GM19467 (cell line): Measurements from ENCODE around the gene SHTN1.

ENCODE experiments used
- ATAC-seq: cut with Tn5 transposase; IDR thresholded peaks from one replicate; pipeline ENCODE4 v1.9.1; 2021; ENCODE audit warnings: mild to moderate bottlenecking, moderate library complexity; ENCODE audit not compliant: unreplicated experiment

SHTN1 gene

DNA sequence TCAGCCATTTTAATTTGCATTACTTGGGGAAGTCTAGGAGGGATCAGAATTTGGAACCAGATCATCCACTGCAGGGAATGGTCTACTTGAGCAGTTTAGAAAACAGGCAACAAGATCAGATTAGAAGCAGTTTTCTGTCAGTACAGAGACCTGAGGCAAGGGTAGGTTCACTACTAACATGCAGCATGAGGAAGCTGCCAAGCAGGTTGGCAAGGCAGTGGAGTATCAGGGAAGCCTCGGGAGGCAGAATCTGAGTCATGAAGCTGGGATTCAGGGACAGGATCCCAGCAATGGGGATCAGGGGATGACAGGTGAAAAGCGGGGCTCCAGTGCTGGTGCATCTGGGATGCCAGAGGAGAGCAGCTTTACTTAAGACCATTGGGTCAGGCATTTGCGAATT is 127.6 kb downstream of the SHTN1 start:
- ATAC-seq = no peak

DNA sequence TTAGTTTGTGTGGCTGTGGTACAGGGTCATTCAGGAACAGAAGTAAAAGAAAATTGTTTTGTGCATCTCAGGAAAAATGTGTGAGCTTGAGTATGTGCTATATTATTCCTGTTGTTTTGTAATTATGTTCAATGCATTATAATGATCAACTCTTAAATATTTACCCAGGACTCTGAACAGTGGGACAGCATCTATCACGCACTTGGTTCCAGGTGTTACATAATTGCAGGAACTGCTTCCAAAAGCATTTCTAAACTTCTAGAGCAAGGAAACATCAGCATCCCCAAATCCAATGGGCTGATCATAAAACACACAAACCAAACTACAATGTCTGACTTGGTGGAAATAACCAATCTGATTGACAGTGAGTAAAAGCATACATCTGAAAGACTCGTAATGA is 129.1 kb downstream of the SHTN1 start:
- no peak for ATAC-seq

- no peak for ATAC-seq
Measured at GRCh38 chr10:116873134-116873533, 131.9 kb downstream of the SHTN1 start.

DNA sequence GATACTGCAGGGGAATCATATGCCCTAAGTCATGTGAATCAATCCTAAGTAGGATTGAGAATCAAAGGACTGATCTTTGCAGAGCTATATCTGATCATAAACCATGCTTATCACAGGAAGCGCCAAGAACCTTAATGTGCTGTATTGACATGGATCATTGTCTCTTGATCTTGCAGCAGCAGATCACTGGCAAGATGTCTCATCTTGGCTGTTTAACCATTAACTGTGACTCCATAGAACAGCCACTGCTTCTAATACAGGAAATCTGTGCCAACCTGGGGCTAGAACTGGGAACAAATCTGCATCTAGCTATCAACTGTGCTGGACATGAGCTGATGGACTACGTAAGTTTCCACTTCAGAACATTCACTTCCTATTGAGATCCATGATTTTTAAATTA is 134.0 kb downstream of the SHTN1 start:
- ATAC-seq = no peak

- ATAC-seq = no peak
Measured at GRCh38 chr10:116868722-116869121, 136.3 kb downstream of the SHTN1 start.

- ATAC-seq = no peak
Measured at GRCh38 chr10:116868198-116868676, 136.8 kb downstream of the SHTN1 start.

- no peak for ATAC-seq
Measured at GRCh38 chr10:116866987-116867595, 137.9 kb downstream of the SHTN1 start.

DNA sequence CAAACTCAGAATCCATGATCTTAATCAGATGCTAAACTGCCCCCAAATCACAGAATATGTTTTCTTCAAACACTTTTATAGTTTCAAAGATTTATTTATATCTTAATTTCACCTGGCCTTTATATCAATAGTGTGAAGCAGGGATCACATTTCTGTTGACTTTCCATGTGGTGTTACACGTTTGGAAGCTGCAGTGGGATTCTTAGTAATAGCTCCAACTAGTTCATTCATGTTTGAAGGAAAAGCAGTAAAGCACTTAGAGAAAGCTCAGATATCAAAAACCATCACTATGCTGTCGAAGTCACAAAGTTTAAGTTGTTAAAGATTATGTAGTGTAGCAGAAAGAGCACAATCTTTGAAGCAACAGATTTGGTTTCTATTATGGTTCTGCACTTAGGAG is 138.9 kb downstream of the SHTN1 start:
- ATAC-seq = no peak

DNA sequence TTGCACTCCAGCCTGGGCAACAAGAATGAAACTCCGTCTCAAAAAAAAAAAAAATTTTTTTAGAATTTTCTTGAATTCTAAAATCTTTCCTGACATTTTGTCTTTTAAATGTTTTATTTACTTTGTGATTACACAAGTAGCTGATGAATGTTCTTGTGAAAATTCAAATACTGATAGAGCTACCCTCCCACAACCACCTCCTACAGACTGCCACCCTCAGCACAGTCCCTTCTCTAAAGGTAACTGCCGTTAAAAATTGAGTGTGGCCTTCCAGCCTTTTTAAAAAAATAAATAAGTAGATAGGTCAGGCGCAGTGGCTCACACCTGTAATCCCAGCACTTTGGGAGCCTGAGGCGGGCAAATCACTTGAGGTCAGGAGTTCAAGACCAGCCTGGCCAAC is 140.6 kb downstream of the SHTN1 start:
- no peak for ATAC-seq

GRCh38 chr10:116861796-116862195 is 143.2 kb downstream of the SHTN1 start:
- no peak for ATAC-seq

DNA sequence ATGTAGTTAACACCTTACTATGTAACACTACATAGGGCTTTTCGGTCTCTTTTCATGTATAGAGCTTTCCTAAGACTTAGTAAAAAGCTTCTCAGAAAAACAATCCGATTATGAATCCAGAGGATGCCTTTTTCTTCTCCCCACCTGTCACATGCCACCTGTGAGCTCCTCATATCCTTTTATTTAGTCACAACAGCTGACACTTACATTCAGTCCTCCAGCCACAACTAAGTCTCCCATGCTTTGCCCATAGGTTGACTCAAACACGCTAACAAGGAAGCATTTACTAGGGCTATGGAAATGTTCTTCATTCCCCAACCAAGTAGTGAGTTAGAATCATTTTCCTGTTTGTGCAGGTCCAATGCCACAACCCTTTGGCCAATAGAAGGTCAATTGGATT is 147.8 kb downstream of the SHTN1 start:
- no peak for ATAC-seq

- ATAC-seq = no peak
Measured at GRCh38 chr10:116853701-116854100, 151.3 kb downstream of the SHTN1 start.

- no peak for ATAC-seq
Measured at GRCh38 chr10:116853287-116853686, 151.7 kb downstream of the SHTN1 start.

- ATAC-seq = no peak
Measured at GRCh38 chr10:116852246-116852645, 152.7 kb downstream of the SHTN1 start.

- ATAC-seq = no peak
Measured at GRCh38 chr10:116850058-116850611, 154.9 kb downstream of the SHTN1 start.

GRCh38 chr10:116849248-116850057 is 155.5 kb downstream of the SHTN1 start, which contains the start of gene ENO4:
Gene ENO4 (plus strand): TSS chr10:116849499. CDS start chr10:116849567, 68 bp downstream.
- ATAC-seq = peak; percentile 51

- no peak for ATAC-seq
Measured at GRCh38 chr10:116848944-116849247, 156.1 kb downstream of the SHTN1 start.

DNA sequence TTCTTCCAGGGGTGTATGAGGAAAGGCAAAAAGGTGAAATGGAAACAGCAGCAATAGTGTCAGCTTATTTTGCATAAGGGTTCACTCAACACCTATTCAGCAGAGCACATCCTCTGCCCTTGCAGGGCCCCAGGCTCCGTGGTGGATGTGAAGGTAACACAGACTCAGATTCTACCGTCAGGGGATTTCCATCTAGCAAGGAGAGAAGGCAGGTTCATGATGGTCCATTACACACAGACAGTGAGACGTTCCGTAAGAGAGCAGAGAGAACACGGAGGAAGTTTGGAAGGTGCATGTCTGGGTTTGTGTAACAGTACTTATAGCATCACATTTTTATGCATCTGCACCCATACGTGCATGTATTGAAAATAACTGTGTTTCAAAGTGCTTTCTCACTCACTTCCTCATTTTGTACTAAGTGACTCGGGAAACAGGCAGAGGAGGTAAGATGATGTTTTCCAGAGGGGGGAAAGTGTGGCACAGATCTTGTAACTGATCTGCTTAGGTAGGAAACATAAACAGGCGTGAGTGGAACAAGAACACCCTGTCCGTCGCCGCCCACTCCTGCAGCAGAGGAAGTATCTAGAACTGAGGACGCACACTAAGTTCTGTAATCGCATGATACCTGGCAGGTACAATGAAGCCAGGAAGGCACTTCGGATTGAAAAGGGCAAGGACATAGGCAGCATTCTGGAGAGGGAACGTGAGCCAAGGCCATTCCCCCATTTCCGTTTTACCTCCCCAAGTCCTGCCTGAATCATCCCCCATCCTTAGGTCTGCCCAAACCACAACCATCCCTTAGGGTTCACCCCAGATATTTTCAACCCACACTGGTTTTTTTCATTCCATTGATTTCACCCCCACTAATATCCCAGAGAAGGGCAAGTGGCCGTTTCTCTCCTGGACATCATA is 156.7 kb downstream of the SHTN1 start:
- peak; percentile 74 for ATAC-seq

DNA sequence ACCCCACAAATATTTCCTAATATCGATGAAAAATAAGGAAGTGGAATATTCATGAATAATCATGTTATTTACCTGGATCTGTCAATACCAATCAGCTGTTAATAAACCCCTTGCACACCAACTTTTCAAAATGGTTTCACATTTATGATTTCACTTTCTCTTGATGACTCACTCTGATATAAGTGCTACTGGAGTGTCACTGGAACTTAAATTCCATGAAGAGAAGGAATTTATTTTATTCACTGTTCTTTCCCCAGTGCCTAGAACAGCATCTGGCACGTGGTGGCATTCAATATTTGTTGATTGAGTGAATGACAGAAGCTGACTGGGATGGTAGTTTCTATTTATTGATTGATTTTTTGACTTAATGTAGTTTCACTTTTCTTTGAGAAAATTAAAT is 159.2 kb downstream of the SHTN1 start:
- no peak for ATAC-seq

DNA sequence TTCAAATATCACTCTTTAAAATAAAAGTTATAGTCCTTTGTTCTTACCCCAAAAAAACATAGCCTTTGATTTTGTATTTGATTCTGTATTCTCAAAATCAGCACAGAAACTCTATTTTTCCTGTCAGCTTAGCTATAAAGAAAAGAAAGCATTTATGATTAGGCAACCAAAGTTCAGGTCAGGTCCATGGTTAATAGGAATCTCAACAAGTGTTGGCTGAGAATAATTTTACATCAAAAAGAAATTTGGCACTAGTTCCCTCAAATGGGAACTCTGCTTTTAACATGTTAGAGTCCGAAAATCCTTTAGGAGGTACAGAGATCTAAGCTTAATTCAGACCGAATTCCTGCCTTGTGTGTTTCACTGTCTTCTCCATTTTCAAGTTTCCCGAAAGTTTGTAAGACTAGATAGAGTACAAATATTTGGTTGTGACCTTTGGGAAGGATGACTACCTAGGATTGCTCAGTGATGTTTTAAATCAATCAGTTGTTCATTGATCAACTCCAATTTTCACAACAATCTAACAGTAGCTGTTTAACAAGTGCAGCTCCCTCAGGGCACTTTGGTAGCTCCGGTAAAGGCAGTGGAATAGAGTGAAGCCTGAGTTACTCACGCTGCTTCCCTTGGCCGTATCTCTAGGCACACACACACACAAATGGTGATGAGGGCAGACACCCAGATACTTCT is 164.5 kb downstream of the SHTN1 start:
- ATAC-seq = no peak
